HG03095 (cell line): ENCODE data around the gene IQGAP3.

Source experiments
- ATAC-seq: cut with Tn5 transposase; IDR thresholded peaks from one replicate; pipeline ENCODE4 v1.9.1; 2021; ENCODE audit warnings: moderate library complexity; ENCODE audit not compliant: unreplicated experiment

IQGAP3 gene

GRCh38 chr1:156543066-156543465 lies 29.3 kb downstream of the IQGAP3 start:
- ATAC-seq: no peak

DNA sequence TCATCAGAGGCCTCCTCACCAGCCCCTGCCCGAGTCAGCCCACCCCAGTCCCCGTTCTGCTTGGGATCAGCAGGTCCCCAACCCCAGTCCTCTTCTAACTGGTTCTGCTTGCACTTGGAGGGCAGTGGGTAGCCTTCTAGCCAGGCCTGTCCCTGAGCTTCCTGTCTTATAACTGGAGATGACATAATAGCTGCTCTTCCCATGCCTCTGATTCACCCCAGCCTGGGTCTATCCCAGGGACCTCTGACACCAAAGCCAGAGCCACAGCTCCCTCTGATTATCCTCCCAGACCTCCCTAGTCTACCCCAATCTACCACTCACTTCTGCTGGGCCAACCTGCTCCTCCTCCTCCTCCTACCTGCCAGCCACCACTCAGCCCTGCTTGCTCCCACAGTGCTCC lies 31.4 kb downstream of the IQGAP3 start:
- no peak for ATAC-seq

GRCh38 chr1:156539818-156540355 lies 32.5 kb downstream of the IQGAP3 start:
- ATAC-seq: no peak

GRCh38 chr1:156538711-156539440 lies 33.5 kb downstream of the IQGAP3 start:
- no peak for ATAC-seq

DNA sequence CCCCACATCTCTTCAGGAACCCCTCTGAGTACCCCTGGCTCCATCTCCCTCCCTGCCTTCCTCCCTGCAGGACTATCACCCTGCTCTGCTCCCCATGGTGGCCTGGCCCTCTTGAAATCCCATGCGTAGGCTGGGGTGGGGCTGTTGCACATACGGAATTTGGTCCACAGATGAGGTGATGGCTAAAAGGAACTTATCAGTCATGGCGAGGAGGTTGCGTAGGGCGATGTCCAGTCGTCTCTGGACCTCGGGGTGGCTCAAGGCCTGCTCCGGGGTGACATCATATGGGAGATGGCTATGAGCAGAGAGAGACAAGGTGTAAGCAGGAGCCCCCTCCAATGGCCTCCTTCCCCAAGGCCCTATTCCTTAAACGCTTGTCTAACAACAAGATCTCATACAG lies 35.3 kb downstream of the IQGAP3 start:
- no peak for ATAC-seq

GRCh38 chr1:156534424-156535060 lies 37.8 kb downstream of the IQGAP3 start:
- ATAC-seq: no peak

DNA sequence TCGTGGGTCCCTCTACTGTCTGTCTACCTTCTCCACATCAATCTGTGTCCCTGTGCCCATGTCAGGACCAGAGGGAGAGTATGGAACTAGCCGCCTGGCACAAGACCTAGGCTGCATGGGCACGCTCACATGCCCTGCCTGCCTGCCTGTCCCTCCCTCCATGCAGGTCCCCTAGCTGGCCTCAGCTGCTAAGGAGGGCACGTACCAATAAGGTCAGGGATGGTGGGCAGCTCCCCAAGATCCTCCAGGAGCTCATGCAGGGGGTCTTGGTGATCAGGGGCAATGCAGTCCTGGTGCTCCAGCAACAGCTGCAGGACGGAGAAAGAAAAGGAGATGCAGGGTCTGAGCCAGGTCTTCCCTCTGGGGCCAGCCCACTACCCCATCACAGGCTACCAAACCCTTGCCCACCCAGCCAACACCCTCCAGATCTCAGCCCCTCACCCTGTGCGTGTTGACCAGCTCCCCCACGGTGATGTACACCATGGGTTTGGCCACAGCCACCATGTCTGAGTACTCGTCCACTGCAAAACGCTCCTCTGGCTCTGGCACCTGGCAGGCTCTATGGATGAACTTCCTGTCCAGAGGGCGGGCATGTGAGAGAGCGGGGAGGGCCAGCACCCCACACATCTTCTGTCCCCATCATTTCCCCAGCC lies 38.7 kb downstream of the IQGAP3 start:
- ATAC-seq: no peak

DNA sequence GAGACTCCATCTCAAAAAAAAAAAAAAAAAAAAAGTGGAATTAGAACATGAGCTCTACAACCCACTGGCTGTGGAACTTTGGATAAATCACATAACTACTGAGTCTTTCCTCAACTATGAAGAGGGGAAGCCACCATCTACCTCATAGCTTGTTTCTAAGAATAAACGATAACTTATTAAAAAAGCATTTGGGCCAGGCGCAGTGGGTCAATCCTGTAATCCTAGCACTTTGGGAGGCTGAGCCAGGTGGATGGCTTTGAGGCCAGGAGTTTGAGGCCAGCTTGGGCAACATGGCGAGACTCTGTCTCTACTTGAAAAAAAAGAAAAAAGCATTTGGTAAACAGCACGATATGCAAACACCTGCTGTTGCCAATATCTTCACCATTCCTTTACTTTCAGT lies 40.0 kb downstream of the IQGAP3 start:
- no peak for ATAC-seq

- ATAC-seq: no peak
Observed at GRCh38 chr1:156530006-156530405, 42.4 kb downstream of the IQGAP3 start.

GRCh38 chr1:156528875-156529425 lies 43.4 kb downstream of the IQGAP3 start:
- no peak for ATAC-seq

DNA sequence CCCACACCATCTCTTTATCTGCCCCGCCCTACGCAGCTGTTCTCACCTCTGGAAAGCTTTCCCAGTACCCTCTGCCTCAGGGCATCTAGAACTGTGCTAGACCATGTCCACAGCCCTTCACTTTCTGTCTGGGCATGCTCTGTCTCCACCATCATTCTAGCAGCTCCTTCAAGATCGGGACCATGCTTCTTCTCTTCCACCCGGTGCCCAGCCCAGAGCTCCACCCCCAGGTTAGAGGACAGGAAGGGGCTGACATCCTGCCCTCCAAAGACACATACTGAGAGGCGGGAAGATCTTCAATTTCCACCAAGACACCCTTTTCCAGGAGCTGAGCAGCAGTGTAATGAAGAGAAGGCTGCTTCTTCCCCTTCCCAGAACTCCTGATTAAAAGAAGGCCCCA lies 44.1 kb downstream of the IQGAP3 start:
- no peak for ATAC-seq

- ATAC-seq: no peak
Observed at GRCh38 chr1:156527584-156527983, 44.8 kb downstream of the IQGAP3 start.

DNA sequence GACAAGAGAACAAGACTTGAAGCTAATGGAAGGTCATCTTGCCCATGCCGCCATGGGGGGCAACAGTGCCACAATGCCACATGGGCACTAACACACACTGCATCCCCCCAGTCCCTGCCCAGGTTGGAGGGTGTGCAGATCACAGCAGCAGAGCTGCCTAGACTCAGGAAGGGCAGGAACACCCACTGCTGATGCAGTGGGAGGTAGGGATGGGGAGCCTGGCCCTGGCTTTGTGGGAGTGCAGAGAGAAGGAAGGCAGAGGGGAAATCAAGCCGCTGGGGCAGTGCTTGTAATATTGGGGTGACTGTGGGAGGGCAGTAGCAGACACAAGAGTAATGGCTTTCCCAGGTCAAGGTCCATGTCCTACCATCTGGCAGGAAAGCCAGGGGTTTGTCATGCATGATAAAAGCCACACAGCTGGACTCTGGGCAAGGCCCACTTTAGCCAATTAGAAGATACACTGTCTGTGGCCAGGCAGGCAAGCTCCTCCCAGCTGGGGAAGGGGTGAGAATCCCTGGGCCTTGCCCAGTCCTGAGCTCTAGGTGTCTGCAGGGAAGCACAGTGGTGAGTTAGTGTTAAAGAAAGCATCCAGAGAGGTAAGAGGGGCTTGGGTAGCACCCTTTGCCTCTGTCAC lies 46.4 kb downstream of the IQGAP3 start:
- ATAC-seq: no peak

GRCh38 chr1:156525071-156525501 lies 47.3 kb downstream of the IQGAP3 start:
- no peak for ATAC-seq

GRCh38 chr1:156524481-156524869 lies 47.9 kb downstream of the IQGAP3 start:
- ATAC-seq: no peak

GRCh38 chr1:156523801-156524480 lies 48.4 kb downstream of the IQGAP3 start:
- no peak for ATAC-seq

DNA sequence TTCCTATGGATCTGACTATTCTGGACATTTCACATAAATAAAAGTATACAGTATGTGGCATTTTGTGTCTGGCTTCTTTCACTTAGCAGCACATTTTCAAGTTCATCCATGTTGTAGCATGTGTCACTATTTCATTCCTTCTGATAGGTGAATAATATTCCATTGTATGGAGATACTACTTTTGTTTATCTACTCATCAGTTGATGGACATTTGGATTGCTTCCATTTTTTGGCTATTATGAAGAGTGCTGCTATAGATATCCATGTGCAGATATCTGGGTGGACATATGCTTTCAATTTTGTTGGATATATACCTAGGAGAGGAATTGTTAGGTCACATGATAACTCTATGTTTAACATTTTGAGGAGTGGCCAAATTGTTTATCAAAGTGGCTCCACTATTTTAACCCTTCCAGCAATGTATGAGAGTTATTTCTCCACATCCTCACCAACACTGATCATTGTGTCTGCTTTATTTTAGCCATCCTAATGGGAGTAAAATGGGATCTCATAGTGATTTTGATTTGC lies 49.9 kb downstream of the IQGAP3 start:
- no peak for ATAC-seq

GRCh38 chr1:156517748-156518147 lies 54.6 kb downstream of the IQGAP3 start:
- ATAC-seq: no peak

- ATAC-seq: no peak
Observed at GRCh38 chr1:156516821-156517220, 55.5 kb downstream of the IQGAP3 start.

DNA sequence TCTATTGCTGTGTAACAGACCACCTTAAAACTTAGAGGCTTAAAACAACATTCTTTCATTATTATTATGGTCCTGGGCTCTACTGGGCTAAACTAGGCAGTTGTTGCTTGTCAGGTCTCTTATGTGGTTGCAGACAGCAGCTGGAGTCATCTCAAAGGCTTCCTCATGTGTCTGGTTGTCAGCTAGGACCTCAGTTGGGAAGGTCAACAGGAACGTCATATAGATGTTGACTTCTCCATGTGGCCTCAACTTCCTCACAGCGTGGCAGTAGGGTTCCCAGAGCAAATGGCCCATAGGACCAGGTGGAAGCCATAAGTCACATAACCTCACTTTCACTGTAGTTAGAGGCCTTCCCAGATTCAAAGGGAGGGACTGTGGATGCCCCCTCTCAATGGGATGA lies 56.4 kb downstream of the IQGAP3 start:
- ATAC-seq: no peak
